ENCODE data around the gene ODF4.
"Not testable (repeated sequence)": the region's sequence is repeated elsewhere in the genome, so short reads cannot be mapped to it uniquely, and the experiment has no call there.

ODF4 gene

GRCh38 chr17:8326511-8327302 is 12.9 kb upstream of the ODF4 start:
- peak in 1 of 2 experiments; percentile 19 for DNase-seq

GRCh38 chr17:8327303-8327649 is 12.4 kb upstream of the ODF4 start:
- no peak for DNase-seq

- no peak for DNase-seq
Observed at GRCh38 chr17:8332128-8332527, 7.5 kb upstream of the ODF4 start.

GRCh38 chr17:8332688-8333087 is 7.0 kb upstream of the ODF4 start:
- no peak for DNase-seq

- no peak for DNase-seq
Observed at GRCh38 chr17:8333281-8333680, 6.4 kb upstream of the ODF4 start.

GRCh38 chr17:8337802-8338752 is 1.6 kb upstream of the ODF4 start:
- DNase-seq: no peak

- DNase-seq: no peak
Observed at GRCh38 chr17:8338753-8339140, 893 bp upstream of the ODF4 start.

- DNase-seq: no peak
Observed at GRCh38 chr17:8341456-8341855, 1.8 kb downstream of the ODF4 start.

GRCh38 chr17:8345052-8345690 is 5.5 kb downstream of the ODF4 start:
- DNase-seq: no peak

GRCh38 chr17:8345951-8346665 is 6.5 kb downstream of the ODF4 start:
- no peak for DNase-seq

GRCh38 chr17:8347001-8347400 is 7.4 kb downstream of the ODF4 start:
- not testable (repeated sequence) for DNase-seq

- DNase-seq: no peak
Observed at GRCh38 chr17:8350339-8350738, 10.7 kb downstream of the ODF4 start.

GRCh38 chr17:8353736-8354135 is 14.1 kb downstream of the ODF4 start:
- DNase-seq: no peak

- DNase-seq: no peak
Observed at GRCh38 chr17:8354236-8354635, 14.6 kb downstream of the ODF4 start.

GRCh38 chr17:8357910-8358309 is 18.3 kb downstream of the ODF4 start:
- DNase-seq: no peak

GRCh38 chr17:8359769-8360168 is 20.1 kb downstream of the ODF4 start:
- DNase-seq: no peak

- DNase-seq: no peak
Observed at GRCh38 chr17:8360260-8360659, 20.6 kb downstream of the ODF4 start.

GRCh38 chr17:8360751-8361150 is 21.1 kb downstream of the ODF4 start:
- DNase-seq: no peak

- no peak for DNase-seq
Observed at GRCh38 chr17:8362651-8363332, 23.2 kb downstream of the ODF4 start.

- DNase-seq: no peak
Observed at GRCh38 chr17:8365143-8365542, 25.5 kb downstream of the ODF4 start.

GRCh38 chr17:8366231-8366630 is 26.6 kb downstream of the ODF4 start:
- DNase-seq: no peak

GRCh38 chr17:8368193-8368592 is 28.6 kb downstream of the ODF4 start:
- no peak for DNase-seq

Data from stimulated activated CD4-positive, alpha-beta T cell treated with anti-CD3 and anti-CD28 coated beads, Interleukin-4, amount 100 ng/mL, for 4 hours (primary cell).